HG03066 (cell line): ENCODE data around the gene BCL2L11.
A peak's percentile ranks its signal among the peaks of the same experiment; 100 is the strongest.
"Not testable (repeated sequence)": the region's sequence is repeated elsewhere in the genome, so short reads cannot be mapped to it uniquely, and the experiment has no call there.

Experiments
- ATAC-seq: cut with Tn5 transposase; IDR thresholded peaks from one replicate; pipeline ENCODE4 v1.9.1; 2021; ENCODE audit warnings: low read depth; ENCODE audit not compliant: unreplicated experiment

BCL2L11 gene, protein sequence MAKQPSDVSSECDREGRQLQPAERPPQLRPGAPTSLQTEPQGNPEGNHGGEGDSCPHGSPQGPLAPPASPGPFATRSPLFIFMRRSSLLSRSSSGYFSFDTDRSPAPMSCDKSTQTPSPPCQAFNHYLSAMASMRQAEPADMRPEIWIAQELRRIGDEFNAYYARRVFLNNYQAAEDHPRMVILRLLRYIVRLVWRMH

DNA sequence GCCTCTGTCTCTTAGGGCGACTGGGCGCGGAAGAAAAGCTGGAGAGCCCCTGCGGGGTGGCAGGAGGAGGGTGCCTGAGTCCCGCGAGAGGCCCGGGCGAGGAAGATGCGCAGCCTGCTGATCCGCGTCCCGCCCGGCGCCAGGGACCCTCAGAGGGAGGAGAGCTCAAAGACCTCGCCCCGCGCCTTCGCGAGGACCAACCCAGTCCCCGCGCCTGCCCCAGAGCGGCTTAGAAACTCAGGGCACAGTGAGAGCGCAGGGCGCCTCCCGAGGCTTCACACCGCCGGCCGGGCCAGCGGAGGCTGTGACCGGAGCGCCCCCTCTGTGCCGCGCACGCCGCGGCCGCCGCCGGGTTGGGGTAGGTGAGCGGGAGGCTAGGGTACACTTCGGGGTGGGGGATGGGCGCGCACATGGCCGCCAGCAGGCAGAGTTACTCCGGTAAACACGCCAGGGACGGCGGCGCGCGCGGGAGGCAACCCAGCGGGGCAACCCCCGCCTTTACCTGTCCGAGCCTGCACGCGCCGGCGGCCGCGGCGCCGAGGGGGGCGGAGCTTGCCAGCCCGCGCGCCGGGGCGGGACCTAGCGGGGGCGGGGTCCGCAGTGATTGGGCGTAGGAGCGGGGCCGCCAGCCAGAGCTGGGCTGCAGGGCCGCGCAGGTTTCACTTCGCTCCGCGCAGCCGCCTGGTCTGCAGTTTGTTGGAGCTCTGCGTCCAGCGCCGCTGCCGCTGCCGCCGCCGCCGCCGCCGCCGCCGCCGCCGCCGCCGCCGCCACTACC lies at the start of gene BCL2L11:
BCL2L11 (plus strand) TSS at position 662 of the 775 bp plus-strand sequence. CDS start 2,832 bp downstream, outside the sequence.
- ATAC-seq: peak; percentile 53

DNA sequence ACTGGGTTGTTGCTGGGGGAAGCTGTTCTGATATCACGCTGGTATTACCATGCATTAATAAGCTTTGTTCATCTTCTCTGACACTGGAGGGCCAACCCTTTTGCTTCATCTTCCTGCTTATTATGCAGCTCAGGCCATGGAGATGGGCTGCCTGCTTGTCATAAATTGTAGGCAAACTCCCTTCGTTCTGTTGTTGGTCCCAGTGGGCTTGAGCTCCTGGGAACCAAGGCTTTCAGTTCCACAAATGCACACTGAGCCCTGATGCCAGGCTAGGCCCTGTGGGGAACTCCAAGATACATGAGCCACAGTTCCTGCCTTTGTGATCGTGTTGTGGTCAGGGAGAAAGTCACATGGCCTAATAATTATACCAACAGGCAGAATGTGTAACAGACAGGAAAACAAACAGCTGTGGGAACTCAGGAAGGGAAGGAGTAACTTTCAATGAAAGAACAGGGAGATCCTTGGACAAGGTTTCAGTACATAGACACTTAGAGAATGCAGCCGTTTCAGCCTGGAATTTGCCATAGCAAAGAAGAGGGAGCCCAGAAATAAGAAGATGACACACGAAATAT lies 49.0 kb upstream of the BCL2L11 start:
- ATAC-seq: no peak

DNA sequence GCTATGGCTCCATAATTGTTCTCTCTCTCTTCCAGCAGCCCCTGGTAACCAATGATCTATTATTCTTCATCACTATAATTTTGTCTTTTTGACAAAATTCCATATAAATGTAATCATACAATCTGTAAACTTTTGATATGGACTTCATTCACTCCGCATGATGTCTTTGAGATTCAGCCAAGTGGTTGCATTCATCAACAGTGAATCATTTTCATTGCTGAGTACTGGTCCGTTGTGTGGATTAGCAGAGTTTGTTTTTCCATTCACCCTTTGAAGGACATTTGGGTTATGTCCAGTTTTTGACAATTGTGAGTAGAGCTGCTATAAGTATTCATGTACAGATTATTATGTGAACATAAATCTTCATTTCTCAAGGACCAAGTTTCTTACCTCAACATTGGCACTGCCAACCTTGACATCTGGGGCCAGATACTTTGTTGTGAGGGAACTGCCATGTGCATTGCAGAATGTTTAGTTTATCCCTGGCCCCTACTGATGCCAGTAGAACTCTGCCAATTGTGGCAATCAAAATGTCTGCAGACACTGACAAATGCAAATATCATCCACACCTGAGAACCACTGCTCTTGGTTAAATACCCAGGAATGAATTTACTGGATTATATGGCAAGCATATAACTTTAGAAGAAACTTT lies 48.4 kb upstream of the BCL2L11 start:
- ATAC-seq: no peak

DNA sequence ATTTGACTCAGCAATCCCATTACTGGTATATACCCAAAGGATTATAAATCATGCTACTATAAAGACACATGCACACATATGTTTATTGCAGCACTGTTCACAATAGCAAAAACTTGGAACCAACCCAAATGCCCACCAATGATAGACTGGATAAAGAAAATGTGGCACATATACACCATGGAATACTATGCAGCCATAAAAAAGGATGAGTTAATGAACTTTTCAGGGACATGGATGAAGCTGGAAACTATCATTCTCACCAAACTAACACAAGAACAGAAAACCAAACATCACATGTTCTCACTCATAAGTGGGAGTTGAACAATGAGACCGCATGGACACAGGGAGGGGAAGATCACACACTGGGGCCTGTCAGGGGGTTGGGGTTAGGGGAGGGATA lies 38.1 kb upstream of the BCL2L11 start:
- not testable (repeated sequence) for ATAC-seq

DNA sequence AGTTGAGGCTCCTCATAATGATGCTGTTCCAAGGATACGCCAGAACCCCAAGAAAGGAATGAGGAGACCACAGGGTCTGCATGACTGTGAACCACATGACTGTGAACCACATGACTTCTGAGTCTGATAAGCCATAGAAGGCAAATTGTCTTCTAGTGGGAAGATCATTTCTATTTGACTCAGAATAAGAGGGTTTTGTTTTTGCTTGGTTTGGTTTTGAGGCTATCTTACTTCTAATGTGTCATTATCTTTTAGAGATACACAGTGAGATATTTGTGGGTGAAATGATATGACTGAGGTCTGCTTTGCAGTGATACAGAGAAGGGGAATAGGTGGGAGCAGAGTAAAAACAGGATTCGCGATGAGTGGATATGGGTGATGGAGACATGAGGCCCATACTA lies 28.9 kb upstream of the BCL2L11 start:
- ATAC-seq: no peak

DNA sequence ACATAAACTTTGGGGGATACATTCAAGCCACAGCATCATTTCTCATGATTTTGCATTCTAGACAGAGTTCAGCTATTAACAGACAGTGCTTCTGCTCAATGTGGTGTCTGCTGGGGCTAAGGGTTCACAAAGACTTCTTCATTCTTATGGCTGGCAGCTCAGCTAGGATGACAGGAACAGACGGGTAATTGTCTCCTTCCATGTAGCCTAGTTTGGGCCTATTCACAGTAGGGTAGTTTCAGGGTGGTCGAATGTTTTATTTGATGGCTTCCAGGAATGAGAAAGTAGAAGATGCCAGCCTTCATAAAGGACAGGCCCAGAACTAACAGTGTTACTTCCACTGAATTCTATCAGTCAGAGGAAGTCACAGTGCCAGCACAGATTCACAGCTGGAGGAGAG lies 26.0 kb upstream of the BCL2L11 start:
- ATAC-seq: no peak

DNA sequence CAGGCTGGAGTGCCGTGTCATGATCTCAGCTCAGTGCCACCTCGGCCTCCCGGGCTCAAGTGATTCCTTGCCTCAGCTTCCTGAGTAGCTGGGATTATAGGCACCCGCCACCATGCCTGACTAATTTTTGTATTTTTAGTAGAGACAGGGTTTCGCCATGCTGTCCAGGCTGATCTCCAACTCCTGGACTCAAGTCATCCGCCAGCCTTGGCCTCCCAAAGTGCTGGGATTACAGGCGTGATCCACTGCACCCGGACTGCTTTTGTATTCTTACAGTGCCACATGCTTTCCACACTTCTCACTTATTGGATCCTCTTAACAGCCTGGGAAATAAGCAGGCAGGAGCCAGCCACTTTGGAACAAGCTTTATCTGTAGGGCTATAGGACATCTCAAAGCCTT lies 25.3 kb upstream of the BCL2L11 start:
- ATAC-seq: no peak

DNA sequence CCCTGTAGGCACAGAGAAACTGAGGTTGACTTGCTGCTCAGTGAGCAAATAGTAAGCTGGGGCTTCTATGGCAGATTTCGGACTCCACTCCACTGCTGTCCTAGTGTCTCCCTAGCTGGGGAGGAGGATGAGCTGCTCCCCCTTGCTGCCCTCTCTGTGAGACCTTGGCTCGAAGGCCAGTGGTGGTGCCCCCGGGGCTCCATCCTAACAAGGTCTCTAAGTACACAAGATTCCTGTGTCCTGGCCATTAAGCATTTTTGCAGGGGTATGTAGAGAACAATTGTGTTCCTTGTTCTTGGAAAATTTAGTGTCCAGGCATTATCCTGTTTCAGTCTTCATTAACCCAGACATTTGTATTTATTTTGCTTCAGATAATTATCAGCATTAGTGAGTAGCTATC lies 21.3 kb upstream of the BCL2L11 start:
- ATAC-seq: no peak

DNA sequence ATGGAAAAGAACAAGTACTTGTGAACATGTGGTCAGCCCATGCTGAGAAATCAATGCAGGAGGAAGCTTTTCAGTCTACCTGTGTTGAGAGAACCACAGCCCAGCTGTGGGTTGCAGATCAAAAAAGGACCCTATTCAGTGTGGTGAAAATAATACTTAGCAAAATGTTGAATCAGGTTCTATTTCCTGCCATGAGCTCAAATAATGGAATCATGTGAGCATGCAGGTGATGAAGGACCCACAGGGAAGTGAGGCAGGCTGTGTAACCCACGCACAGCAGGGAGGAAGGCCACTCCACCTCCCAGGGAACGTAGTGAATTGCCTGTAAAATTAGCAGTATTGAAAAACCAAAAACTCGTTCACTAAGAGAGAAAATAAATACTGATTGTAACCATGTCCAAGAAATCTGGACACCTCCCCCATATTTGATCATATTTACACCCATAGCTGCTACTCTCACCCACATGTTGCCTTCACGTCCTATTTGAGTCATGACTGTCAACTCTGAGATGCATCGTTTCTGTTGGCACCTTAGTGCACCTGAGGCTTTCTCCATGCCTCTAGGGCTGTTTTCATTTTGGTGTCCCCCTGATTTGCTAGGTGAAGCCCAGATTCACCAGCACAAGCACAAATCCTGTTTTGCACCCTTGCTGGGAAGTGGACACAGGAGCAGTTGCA lies 20.5 kb upstream of the BCL2L11 start:
- ATAC-seq: peak; percentile 15

DNA sequence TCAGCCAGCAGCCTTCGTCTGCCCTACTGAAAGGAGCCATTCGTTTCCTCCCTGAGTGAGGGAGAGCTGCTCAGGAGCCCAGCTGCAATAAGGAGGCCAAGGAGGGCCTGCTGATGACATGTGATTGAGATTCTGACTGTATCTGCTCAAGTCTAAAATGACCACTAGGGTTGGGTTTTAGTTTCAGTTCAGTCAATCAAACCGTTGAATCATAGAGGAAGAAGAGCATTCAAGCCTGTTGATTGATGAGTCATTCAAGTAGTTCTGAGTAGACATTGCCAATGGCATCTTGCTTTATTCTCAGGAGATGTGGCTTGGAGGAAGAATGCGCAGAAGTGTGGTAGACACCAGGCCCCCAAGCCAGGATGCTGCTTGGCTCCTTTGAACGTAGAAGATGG lies 19.9 kb upstream of the BCL2L11 start:
- peak; percentile 92 for ATAC-seq

DNA sequence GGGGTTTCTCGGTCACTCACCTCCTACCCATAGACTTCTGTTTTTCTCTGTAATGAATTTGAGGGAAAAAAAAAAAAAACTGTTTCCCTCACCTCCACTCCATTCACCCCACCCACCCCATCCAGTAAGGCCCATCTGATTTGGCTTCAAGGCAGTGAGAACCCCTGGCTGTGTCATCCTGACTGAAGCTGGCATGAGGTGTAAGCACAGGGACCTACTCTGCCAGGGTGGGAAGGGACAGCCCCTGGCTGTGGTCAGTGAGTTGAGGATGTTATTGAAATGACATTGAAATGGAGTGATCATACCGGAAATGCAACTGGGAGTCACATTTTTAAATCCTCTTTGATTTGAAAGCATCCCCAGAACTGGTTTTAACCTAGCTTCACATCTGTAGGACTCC lies 19.1 kb upstream of the BCL2L11 start:
- ATAC-seq: no peak

DNA sequence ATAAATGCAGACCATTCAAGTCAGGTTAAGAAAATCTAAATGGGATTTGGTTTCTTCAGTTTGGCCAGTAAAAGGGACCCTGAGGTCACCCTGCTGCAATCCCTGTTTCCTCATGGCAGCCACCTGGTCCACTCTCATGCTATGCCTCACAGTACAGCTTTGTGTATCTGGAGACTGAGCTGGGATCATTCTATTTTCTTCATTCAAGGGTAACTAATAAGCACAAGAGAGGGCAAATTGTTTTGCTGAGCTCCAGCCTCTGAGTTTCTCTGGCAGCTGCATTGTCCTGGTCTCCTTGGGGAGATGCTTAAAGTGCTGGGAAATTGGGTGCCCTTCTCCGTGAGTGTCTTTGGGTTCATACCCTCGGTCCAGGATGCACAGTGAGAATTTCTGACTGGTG lies 18.5 kb upstream of the BCL2L11 start:
- ATAC-seq: no peak

DNA sequence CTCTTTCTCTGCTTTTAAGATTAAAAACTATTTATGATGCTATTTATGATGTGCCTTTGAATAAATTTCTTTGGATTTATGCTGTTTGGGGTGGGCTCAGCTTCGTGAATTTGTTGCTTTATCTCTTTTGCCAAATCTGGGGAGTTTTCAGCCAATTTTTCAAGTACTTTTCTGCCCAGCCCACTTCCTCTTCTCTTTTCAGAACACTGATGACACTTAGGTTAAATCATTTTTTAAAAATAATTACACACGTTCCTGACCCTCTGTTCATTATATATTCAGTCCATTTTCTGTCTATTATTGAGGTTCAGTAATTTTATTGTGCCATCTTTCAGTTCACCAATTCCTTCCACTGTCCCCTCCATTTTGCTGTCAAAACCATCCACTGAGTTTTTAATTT lies 14.8 kb upstream of the BCL2L11 start:
- no peak for ATAC-seq

DNA sequence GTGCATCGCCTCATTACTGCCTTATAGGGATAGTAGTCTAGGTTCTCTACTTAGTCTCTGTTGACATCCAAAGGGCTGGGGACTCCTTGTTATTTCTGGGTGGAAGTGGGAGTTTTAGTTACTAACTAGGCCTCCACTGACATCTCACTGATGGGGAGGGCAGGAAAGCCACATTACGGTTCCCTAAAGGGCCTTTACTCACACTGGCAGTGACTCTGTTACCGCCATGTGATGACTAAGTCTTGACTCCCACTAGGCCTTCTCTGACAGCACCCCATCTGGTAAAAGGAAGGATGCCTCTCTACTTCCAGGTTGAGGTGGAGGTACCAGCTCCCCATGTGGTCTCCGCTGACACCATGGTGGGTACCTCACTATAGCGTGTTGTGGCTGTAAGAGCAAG lies 14.0 kb upstream of the BCL2L11 start:
- no peak for ATAC-seq

DNA sequence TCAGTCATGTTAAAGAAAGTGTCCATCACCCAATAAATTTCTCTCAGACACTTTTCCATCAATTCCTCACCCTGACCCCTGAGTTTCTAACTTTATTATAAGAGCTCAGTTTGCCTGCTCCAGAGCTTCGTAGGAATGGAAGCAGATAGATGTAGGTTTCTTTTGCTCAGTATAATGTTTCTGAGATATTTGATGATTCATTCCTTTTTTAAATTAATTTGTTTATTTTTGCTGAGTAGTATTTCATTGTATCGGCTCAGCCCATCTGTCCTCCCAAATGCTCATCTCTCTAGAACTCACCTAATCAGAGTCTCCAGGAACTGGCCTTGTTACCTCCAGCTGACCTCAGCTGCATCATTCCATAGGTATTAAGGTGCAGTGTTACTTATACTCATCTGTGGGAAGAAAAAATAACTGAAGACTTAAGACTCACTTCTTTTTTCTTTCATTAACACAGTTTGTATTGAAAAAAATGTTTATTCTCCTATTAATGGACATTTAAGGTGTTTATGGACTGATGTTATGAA lies 11.9 kb upstream of the BCL2L11 start:
- ATAC-seq: no peak

DNA sequence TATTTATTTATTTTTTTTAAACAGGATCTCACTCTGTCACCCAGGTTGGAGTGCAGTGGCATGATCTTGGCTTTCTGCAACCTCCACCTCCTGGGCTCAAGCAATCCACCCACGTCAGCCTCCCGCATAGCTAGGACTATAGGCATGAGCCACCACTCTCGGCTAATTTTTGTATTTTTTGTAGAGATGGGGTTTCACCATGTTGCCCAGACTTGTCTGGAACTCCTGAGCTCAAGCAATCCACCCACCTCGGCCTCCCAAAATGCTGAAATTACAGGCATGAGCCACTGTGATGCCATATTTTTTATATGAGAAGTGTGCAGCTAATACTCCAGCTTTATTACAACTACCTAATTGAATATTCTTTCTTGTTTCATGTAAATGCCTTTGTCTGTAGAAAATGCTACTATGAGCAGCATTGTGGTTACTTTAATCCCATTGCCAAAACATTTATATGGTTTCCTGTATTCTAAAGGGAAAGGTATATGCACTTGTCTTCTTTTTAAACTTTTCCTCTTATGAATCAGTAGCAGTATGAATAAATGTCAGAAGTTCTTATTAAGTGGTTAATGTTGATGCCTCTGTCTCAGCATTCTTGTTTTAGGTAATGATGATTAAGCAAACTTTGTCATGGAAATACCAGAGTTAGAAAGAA lies 9.5 kb upstream of the BCL2L11 start:
- ATAC-seq: no peak

DNA sequence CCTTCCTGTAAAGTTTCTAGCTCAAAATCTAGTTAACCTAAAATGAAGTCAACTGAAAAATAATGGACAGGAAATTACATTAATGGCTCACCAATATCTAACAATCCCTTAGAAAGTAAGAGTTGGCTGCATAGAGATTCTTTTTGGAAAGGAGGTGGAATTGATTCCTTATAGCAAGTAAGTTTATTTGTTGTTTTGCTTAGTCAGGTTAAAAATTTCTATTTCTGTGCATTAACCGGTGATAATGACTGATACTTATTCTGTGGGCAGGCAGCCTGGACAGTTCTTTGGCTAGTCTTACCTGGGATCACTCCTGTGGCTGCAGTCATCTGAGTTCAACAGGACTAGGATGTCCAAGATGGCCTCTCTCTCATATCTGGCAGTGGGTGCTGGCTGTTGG lies 6.9 kb upstream of the BCL2L11 start:
- no peak for ATAC-seq

DNA sequence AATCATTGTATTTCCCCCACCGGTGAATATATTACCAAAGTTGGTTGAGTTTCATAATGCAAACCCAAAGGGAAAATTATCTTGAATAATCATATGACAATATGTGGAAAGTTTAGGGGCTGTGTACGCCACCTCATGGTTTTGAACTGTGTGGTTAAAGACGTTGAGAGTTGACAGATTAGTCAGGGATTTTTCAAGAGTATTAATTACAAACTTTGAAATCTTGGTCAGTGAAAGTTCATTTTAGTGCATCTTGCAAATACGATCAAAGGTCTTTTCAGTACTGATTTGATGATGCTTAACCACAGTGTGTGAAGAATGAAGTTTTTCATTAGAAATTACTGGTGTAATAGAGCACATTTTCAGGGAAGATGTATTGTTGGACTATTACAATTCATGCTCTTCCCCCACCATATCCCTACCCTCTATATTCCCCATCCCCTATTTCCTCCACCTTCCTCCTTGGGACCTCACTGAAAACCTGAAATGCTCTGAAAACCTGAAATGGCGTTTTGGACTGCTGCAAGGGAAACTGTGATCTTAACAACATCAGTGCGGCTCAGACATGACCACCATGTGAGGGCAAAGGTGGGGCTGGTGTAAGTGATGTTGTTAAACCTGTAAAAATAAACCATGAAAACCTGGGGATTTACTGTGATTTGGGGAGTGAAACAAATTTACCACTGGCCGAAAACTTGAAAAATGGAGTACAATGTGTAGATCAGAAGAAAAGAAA lies 4.5 kb upstream of the BCL2L11 start:
- no peak for ATAC-seq

DNA sequence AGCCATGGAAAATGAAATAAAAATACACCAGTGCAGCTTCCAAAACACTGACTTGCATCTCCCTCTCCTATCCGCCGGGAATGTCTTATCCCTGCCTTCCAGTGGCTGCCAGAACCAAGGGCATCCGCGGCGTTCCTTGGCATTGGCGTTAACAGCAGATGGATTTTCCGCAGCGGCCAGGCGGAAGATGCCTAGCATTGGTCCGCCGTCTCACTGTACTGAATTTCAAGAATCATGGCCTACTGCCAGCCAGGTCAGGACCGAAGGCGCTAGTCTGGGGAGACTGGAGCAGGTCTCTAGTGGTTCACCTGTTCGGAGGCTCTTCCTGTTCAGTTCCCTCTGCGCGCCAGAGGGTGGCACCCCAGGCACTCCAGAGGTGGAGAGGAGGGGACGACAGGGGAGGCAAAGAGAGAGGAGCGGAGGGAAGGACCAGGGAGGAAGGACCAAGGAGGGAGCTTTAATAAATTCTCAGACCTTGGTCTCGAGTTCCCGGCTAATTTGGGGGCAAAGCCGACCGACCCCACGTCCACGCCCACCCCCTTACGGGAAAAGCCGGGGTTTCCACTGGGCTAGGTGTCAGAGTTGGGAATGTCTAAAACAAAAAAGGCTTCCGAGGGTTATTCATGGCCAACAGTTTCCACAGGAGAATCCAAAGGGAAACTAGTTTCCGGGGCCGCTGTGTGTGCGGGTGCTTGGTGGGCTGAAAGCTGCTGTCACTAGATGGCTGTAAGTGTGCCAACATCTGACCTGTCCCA lies 3.7 kb upstream of the BCL2L11 start:
- no peak for ATAC-seq
